ENCODE measurements around the gene ARHGAP10.
A peak's percentile ranks its signal among the peaks of the same experiment; 100 is the strongest.

ARHGAP10 gene

GRCh38 chr4:148114436-148114835 is 382.5 kb downstream of the ARHGAP10 start:
- TF ChIP-seq CTCF (conservative IDR thresholded peaks at IDR 0.05; ENCODE audit: low read depth, low read length), result no peak
- DNase-seq (ENCODE audit: low read depth), result no peak
- no peak overlapping the region for H3K4me3 ChIP-seq (ENCODE audit: low read depth, low read length)

GRCh38 chr4:148116264-148116663 is 384.4 kb downstream of the ARHGAP10 start:
- DNase-seq (ENCODE audit: low read depth), result peak; percentile 93
- no peak for TF ChIP-seq CTCF (conservative IDR thresholded peaks at IDR 0.05; ENCODE audit: low read depth, low read length)
- H3K4me3 ChIP-seq (ENCODE audit: low read depth, low read length), result no peak overlapping the region

GRCh38 chr4:148116969-148117368 is 385.1 kb downstream of the ARHGAP10 start:
- H3K4me3 ChIP-seq (ENCODE audit: low read depth, low read length), result no peak overlapping the region
- no peak for DNase-seq (ENCODE audit: low read depth)
- no peak for TF ChIP-seq CTCF (conservative IDR thresholded peaks at IDR 0.05; ENCODE audit: low read depth, low read length)

GRCh38 chr4:148118179-148118578 is 386.3 kb downstream of the ARHGAP10 start:
- no peak for DNase-seq (ENCODE audit: low read depth)
- TF ChIP-seq CTCF (conservative IDR thresholded peaks at IDR 0.05; ENCODE audit: low read depth, low read length), result no peak
- no peak overlapping the region for H3K4me3 ChIP-seq (ENCODE audit: low read depth, low read length)

- no peak overlapping the region for H3K4me3 ChIP-seq (ENCODE audit: low read depth, low read length)
- DNase-seq (ENCODE audit: low read depth), result no peak
- TF ChIP-seq CTCF (conservative IDR thresholded peaks at IDR 0.05; ENCODE audit: low read depth, low read length), result no peak
These were observed 386.7 kb downstream of the ARHGAP10 start for GRCh38 chr4:148118633-148119032.

- TF ChIP-seq CTCF (conservative IDR thresholded peaks at IDR 0.05; ENCODE audit: low read depth, low read length), result no peak
These were observed 388.3 kb downstream of the ARHGAP10 start for GRCh38 chr4:148120216-148120615.

More at GRCh38 chr4:148120216-148120615, 388.3 kb downstream of the ARHGAP10 start:
- H3K4me3 ChIP-seq (ENCODE audit: low read depth, low read length), result no peak overlapping the region
- DNase-seq (ENCODE audit: low read depth), result no peak

Data from choroid plexus epithelial cell (primary cell).